HG03066 (cell line): ENCODE data around the gene PCDHGA7.
"Not testable (repeated sequence)": the region's sequence is repeated elsewhere in the genome, so short reads cannot be mapped to it uniquely, and the experiment has no call there.

ENCODE experiments used
- ATAC-seq: cut with Tn5 transposase; IDR thresholded peaks from one replicate; pipeline ENCODE4 v1.9.1; 2021; ENCODE audit warnings: low read depth; ENCODE audit not compliant: unreplicated experiment

PCDHGA7 gene

DNA sequence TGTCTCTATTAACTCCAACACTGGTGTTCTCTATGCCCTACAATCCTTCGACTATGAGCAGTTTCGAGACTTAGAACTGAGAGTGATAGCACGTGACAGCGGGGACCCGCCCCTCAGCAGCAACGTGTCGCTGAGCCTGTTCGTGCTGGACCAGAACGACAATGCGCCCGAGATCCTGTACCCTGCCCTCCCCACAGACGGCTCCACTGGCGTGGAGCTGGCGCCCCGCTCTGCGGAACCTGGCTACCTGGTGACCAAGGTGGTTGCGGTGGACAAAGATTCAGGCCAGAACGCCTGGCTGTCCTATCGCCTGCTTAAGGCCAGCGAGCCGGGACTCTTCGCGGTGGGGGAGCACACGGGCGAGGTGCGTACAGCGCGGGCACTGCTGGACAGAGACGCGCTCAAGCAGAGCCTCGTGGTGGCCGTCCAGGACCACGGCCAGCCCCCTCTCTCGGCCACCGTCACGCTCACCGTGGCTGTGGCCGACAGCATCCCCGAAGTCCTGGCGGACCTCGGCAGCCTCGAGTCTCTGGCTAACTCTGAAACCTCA lies 40.3 kb downstream of the PCDHGA7 start:
- ATAC-seq, result no peak

DNA sequence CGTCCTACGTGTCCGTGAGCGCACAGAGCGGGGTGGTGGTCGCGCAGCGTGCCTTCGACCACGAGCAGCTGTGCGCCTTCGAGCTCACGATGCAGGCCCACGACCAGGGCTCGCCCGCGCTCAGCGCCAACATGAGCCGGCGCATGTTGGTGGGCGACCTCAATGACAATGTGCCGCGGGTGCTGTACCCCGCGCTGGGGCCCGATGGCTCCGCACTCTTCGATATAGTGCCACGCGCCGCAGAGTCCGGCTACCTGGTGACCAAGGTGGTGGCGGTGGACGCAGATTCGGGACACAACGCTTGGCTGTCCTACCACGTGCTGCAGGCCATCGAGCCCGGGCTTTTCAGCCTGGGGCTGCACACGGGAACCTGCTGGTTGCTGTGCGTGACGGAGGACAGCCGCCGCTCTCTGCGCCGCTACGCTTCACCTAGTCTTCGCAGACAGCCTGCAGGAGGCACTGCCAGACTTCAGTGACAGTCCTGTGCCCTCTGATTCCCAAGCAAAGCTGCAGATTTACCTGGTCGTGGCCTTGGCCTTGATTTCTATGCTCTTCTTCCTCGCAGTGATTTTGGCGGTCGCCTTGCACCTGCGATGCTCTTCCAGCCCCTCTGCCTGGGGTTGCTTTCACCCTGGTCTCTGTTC lies 45.4 kb downstream of the PCDHGA7 start:
- no peak for ATAC-seq

DNA sequence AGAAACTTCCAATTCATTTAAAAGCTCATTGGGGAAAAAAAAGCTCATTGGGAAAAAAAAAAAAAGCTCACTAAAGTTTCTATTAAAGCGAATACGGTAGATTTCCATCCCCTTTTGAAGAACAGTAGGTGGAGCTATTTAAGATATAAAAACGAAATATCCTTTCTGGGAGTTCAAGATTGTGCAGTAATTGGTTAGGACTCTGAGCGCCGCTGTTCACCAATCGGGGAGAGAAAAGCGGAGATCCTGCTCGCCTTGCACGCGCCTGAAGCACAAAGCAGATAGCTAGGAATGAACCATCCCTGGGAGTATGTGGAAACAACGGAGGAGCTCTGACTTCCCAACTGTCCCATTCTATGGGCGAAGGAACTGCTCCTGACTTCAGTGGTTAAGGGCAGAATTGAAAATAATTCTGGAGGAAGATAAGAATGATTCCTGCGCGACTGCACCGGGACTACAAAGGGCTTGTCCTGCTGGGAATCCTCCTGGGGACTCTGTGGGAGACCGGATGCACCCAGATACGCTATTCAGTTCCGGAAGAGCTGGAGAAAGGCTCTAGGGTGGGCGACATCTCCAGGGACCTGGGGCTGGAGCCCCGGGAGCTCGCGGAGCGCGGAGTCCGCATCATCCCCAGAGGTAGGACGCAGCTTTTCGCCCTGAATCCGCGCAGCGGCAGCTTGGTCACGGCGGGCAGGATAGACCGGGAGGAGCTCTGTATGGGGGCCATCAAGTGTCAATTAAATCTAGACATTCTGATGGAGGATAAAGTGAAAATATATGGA lies 48.0 kb downstream of the PCDHGA7 start, which contains the start of gene PCDHGA12:
PCDHGA12 (plus strand) TSS at position 176 of the 782 bp plus-strand sequence; CDS start at position 429, 253 bp downstream.
- ATAC-seq, result peak; percentile 82

DNA sequence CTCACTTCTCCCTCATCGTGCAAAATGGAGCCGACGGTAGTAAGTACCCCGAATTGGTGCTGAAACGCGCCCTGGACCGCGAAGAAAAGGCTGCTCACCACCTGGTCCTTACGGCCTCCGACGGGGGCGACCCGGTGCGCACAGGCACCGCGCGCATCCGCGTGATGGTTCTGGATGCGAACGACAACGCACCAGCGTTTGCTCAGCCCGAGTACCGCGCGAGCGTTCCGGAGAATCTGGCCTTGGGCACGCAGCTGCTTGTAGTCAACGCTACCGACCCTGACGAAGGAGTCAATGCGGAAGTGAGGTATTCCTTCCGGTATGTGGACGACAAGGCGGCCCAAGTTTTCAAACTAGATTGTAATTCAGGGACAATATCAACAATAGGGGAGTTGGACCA lies 48.7 kb downstream of the PCDHGA7 start:
- ATAC-seq, result no peak

DNA sequence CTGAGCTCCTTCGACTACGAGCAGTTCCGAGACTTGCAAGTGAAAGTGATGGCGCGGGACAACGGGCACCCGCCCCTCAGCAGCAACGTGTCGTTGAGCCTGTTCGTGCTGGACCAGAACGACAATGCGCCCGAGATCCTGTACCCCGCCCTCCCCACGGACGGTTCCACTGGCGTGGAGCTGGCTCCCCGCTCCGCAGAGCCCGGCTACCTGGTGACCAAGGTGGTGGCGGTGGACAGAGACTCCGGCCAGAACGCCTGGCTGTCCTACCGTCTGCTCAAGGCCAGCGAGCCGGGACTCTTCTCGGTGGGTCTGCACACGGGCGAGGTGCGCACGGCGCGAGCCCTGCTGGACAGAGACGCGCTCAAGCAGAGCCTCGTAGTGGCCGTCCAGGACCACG lies 49.8 kb downstream of the PCDHGA7 start:
- ATAC-seq, result not testable (repeated sequence)

DNA sequence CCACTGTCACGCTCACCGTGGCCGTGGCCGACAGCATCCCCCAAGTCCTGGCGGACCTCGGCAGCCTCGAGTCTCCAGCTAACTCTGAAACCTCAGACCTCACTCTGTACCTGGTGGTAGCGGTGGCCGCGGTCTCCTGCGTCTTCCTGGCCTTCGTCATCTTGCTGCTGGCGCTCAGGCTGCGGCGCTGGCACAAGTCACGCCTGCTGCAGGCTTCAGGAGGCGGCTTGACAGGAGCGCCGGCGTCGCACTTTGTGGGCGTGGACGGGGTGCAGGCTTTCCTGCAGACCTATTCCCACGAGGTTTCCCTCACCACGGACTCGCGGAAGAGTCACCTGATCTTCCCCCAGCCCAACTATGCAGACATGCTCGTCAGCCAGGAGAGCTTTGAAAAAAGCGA lies 50.2 kb downstream of the PCDHGA7 start:
- ATAC-seq, result not testable (repeated sequence)

DNA sequence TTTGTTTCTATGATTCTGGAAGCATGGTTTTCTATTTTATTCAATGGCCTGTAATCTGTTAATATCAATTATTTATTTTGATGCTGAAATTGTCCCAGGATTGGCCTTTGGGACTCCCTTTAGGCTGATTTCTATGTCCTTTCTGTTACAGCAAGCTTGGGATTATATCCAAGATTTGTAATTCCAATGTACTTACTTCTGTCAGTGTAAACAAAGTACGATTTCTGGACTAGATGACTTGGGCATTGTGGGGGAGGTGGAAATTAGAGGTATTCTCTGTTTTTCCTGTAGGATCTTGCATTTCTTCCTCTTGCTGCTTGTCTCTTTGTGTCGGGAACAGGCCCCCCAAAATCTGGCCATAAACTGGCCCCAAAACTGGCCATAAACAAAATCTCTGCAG lies 51.5 kb downstream of the PCDHGA7 start:
- no peak for ATAC-seq
